ENCODE results near the gene HIGD2A. TPM values are rescaled to one million over a fixed set of nuclear protein-coding genes. Genes with fewer than 3 reads are reported as not detected.

HIGD2A gene
- total RNA-seq, 2 donors from 2014 or later, result 173 to 227 TPM

DNA sequence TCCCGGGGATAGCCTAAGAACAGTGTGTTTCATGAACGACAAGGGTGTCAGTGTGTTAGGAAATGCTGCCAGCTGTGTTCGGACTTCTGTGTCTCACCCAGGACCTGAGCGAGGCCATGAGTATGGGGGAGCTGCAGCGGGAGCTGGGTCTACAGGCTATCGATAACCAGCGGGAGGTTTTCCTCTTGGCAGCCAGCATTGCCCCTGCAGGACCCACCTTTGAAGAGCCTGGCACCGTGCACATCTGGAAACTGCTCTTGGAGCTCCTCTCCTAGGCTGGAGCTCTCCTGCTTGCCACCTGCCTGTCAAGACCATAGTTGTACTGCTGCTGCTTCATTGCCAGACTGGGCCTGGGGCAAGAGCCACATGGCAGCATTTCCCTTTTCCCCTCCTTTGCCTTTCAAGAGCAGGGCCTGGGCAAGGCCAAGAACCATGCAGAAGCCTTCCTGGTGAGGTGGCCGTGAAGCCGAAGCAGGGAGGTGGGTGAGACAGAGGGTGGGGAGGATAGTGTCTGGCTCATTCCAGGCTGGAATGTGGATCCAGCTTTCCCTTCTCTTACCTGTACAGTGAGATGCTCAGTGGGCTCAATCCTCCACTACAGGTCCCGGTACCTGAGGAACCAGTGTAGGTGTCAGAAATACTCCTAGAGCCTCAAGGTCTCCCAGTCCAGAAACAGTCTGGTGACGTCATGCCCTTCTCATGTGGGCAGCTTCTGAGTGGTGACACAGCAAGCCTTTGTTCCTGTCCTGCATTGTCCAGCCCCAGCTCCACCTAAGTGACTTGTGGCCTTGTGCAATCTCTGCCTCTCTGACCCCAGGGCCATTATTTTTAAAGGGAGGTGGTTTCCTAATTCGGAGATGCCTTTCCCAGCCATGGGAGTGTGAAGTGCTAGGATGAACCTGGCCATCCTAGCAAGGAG lies 16.7 kb upstream of the HIGD2A start:
- intact Hi-C loops (cut with DNase I), result no loop called here
- TF ChIP-seq, protein P1, sequence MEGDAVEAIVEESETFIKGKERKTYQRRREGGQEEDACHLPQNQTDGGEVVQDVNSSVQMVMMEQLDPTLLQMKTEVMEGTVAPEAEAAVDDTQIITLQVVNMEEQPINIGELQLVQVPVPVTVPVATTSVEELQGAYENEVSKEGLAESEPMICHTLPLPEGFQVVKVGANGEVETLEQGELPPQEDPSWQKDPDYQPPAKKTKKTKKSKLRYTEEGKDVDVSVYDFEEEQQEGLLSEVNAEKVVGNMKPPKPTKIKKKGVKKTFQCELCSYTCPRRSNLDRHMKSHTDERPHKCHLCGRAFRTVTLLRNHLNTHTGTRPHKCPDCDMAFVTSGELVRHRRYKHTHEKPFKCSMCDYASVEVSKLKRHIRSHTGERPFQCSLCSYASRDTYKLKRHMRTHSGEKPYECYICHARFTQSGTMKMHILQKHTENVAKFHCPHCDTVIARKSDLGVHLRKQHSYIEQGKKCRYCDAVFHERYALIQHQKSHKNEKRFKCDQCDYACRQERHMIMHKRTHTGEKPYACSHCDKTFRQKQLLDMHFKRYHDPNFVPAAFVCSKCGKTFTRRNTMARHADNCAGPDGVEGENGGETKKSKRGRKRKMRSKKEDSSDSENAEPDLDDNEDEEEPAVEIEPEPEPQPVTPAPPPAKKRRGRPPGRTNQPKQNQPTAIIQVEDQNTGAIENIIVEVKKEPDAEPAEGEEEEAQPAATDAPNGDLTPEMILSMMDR (IDR thresholded peaks at IDR 0.05), result no peak
- no peaks in the 10 kb centered on the region for H3K4me1 ChIP-seq
- H3K27ac ChIP-seq, result no peak overlapping the region
- no peak for DNase-seq
- H3K4me3 ChIP-seq, result no peak overlapping the region
- H3K27me3 ChIP-seq, result no peaks in the 10 kb centered on the region
- no peak overlapping the region for H3K9ac ChIP-seq (ENCODE audit: low read depth in 2 of 2, low read length in 2 of 2)
- no peaks in the 10 kb centered on the region for H3K36me3 ChIP-seq
- H3K9me3 ChIP-seq, result no peaks in the 10 kb centered on the region

DNA sequence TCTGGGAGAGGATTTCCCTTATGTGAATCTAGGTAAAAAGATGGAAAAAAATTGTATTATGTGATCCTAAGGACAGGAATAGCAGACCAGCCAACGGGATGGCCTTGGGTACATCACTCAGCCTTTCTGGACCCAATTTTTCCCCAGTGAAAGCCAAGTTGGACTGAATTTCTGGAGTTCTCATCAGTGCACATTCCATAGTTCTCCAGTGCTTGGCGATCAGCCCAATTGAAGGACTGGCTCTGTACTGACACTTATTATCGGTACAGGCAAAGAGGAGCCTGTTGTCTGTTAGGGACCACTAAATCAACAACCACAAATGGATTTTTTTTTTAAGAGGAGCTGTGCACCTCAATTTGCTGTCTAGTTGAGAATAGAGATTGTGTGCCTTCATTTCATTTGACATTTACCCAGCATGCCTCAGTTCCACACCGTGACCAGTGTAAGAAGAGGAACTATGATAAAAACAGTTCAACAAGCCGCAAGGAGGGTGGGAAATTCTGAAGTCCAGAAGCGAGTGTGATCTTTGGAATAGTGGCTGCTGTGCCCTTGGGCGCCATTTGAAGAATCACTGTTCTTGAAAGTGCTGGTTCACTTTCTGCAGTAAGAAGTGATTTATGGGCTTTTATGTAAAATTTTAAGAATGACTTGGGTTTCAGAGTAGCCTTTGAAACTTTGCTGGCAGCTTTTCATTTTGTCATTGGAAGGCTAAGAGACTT lies 15.3 kb upstream of the HIGD2A start:
- intact Hi-C loops (cut with DNase I), result no loop called here
- Histone ChIP-seq H3K4me1 (no peaks in the 10 kb centered on the region), H3K4me3 (no peak overlapping the region), H3K9me3 (no peaks in the 10 kb centered on the region), H3K36me3 (no peaks in the 10 kb centered on the region), H3K27me3 (no peaks in the 10 kb centered on the region), H3K27ac (no peak overlapping the region), H3K9ac (ENCODE audit: low read depth in 2 of 2, low read length in 2 of 2) (peak overlapping the region in 1 of 2 donors; percentile 12)
- DNase-seq, result no peak
- TF ChIP-seq, protein P1 (IDR thresholded peaks at IDR 0.05), result no peak

DNA sequence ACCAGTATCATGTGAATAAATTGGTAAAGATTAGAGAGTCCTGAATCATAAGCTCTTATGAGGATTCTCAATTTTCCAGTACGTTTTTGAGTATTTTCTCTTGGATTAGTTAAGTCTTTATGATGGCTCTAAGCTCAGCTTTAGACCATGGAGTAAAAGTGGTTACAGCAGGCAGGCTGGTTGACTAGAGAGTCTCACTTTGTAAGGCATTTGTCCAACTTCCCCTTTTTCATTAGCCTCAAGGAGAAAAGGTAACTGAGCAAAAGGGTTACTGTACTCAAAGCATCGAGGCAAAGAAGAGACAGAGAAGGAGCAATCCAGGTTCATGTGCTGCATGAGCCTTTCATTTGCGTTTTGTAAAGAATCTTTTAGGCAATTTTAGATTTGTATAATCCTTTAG lies 8.7 kb upstream of the HIGD2A start:
- no peak overlapping the region for H3K4me3 ChIP-seq
- H3K9me3 ChIP-seq, result no peaks in the 10 kb centered on the region
- no peaks in the 10 kb centered on the region for H3K27me3 ChIP-seq
- TF ChIP-seq, protein P1 (IDR thresholded peaks at IDR 0.05), result no peak
- H3K4me1 ChIP-seq, result no peaks in the 10 kb centered on the region
- H3K9ac ChIP-seq (ENCODE audit: low read depth in 2 of 2, low read length in 2 of 2), result no peak overlapping the region
- H3K27ac ChIP-seq, result no peak overlapping the region
- H3K36me3 ChIP-seq, result no peaks in the 10 kb centered on the region
- intact Hi-C loops (cut with DNase I), result no loop called here
- no peak for DNase-seq

DNA sequence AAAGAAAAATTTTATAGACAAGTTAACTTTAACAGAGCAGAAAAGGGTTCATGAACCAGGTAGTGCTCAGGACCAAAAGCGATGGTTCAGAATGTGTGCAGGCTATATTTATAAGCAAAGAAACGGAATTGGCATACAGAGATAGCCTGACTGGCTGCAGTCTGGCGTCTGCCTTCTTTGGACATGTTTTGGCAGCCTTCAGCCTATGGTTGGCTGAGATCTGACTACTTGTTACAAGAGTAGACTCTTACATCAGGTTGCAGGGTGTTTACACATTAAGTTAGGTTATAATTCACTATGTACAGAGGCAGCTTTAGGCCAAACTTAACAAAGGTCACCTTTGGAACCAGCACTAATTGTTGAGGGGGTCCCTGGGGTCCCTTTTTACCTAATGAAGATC lies 7.1 kb upstream of the HIGD2A start:
- DNase-seq, result no peak
- TF ChIP-seq, protein P1 (IDR thresholded peaks at IDR 0.05), result no peak
- Histone ChIP-seq H3K27ac (no peak overlapping the region), H3K36me3 (no peaks in the 10 kb centered on the region), H3K27me3 (no peaks in the 10 kb centered on the region), H3K4me1 (no peaks in the 10 kb centered on the region), H3K9ac (ENCODE audit: low read depth in 2 of 2, low read length in 2 of 2) (no peak overlapping the region), H3K9me3 (no peaks in the 10 kb centered on the region), H3K4me3 (no peak overlapping the region)
- intact Hi-C loops (cut with DNase I), result no loop called here

DNA sequence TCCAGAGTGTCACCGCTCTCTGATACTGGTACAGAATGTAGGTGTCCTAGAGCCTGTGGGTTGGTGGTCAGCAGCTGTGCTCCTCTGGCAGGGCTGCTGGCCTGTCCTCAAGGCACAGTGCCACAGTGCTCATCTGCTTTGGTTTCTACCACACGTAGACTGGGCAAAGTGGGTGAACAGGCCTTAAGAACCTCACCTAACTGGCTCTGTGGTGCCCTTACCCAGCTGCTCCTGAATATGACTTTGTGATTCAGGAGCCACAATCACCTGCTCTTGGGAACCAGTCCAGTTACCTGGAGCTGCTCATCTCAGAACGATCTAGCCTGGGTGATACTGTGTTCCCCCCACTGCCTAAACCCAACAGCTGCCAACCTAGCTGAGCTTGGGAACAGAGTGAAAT lies 6.6 kb upstream of the HIGD2A start:
- Histone ChIP-seq H3K4me1 (no peaks in the 10 kb centered on the region), H3K9ac (ENCODE audit: low read depth in 2 of 2, low read length in 2 of 2) (no peak overlapping the region), H3K27ac (no peak overlapping the region), H3K36me3 (no peaks in the 10 kb centered on the region), H3K4me3 (no peak overlapping the region), H3K9me3 (no peaks in the 10 kb centered on the region), H3K27me3 (no peaks in the 10 kb centered on the region)
- TF ChIP-seq, protein P1 (IDR thresholded peaks at IDR 0.05), result no peak
- intact Hi-C loops (cut with DNase I), result no loop called here
- no peak for DNase-seq
